ENCODE data around the gene CFAP107.

CFAP107 gene

DNA sequence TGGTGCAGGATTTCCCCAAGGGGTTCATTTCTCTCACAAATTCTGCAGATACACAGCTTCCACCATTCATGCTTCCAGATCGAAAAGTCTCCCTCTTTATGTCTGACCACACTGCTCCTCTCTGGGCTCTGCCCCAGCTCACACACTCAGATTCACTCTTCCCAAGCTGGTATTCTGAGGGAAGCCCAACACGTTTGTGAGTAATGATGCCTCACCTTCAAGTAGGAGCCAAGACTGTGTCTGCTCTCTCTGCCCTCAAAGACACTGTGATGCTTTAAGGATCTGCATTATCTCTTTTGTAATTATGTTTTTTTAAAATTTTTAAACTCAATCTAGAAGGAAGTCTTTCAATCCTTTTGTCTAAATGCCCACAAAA is 65.4 kb downstream of the CFAP107 start:
- Histone ChIP-seq H3K4me3 (ENCODE audit: low read depth, low read length, poor library complexity, severe bottlenecking) (no peak overlapping the region), H3K27me3 (ENCODE audit: insufficient read depth, low read length) (no peaks in the 10 kb centered on the region), H3K9me2 (ENCODE audit: low read depth, low read length) (no peaks in the 10 kb centered on the region), H3K27ac (ENCODE audit: low read depth, low read length, poor library complexity, severe bottlenecking) (no peak overlapping the region), H3K36me3 (ENCODE audit: insufficient read depth, low read length) (no peaks in the 10 kb centered on the region), H4K20me1 (ENCODE audit: insufficient read depth, low read length) (no peaks in the 10 kb centered on the region), H3K79me2 (ENCODE audit: insufficient read depth, low read length) (no peaks in the 10 kb centered on the region), H3F3A (ENCODE audit: insufficient read depth, low read length) (no peaks in the 10 kb centered on the region), H3K4me2 (ENCODE audit: low read length) (no peak overlapping the region), H3K9me3 (ENCODE audit: low read length) (no peaks in the 10 kb centered on the region), H2AFZ (ENCODE audit: low read length) (no peak overlapping the region), H3K4me1 (ENCODE audit: insufficient read depth, low read length, severe bottlenecking) (no peaks in the 10 kb centered on the region), H3K9ac (ENCODE audit: low read length) (no peak overlapping the region)
- TF ChIP-seq, protein P1, sequence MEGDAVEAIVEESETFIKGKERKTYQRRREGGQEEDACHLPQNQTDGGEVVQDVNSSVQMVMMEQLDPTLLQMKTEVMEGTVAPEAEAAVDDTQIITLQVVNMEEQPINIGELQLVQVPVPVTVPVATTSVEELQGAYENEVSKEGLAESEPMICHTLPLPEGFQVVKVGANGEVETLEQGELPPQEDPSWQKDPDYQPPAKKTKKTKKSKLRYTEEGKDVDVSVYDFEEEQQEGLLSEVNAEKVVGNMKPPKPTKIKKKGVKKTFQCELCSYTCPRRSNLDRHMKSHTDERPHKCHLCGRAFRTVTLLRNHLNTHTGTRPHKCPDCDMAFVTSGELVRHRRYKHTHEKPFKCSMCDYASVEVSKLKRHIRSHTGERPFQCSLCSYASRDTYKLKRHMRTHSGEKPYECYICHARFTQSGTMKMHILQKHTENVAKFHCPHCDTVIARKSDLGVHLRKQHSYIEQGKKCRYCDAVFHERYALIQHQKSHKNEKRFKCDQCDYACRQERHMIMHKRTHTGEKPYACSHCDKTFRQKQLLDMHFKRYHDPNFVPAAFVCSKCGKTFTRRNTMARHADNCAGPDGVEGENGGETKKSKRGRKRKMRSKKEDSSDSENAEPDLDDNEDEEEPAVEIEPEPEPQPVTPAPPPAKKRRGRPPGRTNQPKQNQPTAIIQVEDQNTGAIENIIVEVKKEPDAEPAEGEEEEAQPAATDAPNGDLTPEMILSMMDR (IDR thresholded peaks at IDR 0.05; ENCODE audit: low read length), result no peak
- no peak for TF ChIP-seq EZH2 (IDR thresholded peaks at IDR 0.05; ENCODE audit: borderline replicate concordance, low read length)

Data from OCI-LY1 (cell line).